Measurements from ENCODE around the gene AMH.

AMH gene

GRCh38 chr19:2288818-2289713 lies 39.9 kb downstream of the AMH start:
- Histone ChIP-seq H3K36me3 (ENCODE audit: insufficient read depth, low read length) (no peaks in the 10 kb centered on the region), H3F3A (ENCODE audit: low read depth) (no peaks in the 10 kb centered on the region), H3K79me2 (ENCODE audit: insufficient read depth, low read length) (no peaks in the 10 kb centered on the region), H3K9me2 (replicated peaks; ENCODE audit: low read depth, low read length) (no peaks in the 10 kb centered on the region), H3K27me3 (ENCODE audit: insufficient read depth, low read length, poor library complexity, severe bottlenecking) (no peaks in the 10 kb centered on the region), H3K4me1 (ENCODE audit: insufficient read depth, low read length, poor library complexity, severe bottlenecking) (peaks cover 5% of the 10 kb centered on the region), H3K9me3 (ENCODE audit: insufficient read depth, low read depth, low read length) (no peaks in the 10 kb centered on the region), H4K20me1 (ENCODE audit: insufficient read depth, low read length, poor library complexity, severe bottlenecking) (no peaks in the 10 kb centered on the region), H3K9ac (ENCODE audit: low read depth, low read length, poor library complexity, severe bottlenecking) (no peak overlapping the region), H2AFZ (ENCODE audit: low read length) (no peak overlapping the region), H3K4me3 (ENCODE audit: low read length, poor library complexity, severe bottlenecking) (no peak overlapping the region), H3K4me2 (ENCODE audit: low read depth, low read length, poor library complexity, severe bottlenecking) (no peak overlapping the region)
- TF ChIP-seq CTCF (conservative IDR thresholded peaks at IDR 0.05; ENCODE audit: low read length) (no peak), EZH2phosphoT487 (IDR thresholded peaks at IDR 0.05; ENCODE audit: borderline replicate concordance) (no peak)

GRCh38 chr19:2289714-2290435 lies 40.8 kb downstream of the AMH start:
- no peak overlapping the region for H3K4me3 ChIP-seq (ENCODE audit: low read length, poor library complexity, severe bottlenecking)
- H3K9me2 ChIP-seq (replicated peaks; ENCODE audit: low read depth, low read length): no peaks in the 10 kb centered on the region
- H3K4me2 ChIP-seq (ENCODE audit: low read depth, low read length, poor library complexity, severe bottlenecking): no peak overlapping the region
- H3K27me3 ChIP-seq (ENCODE audit: insufficient read depth, low read length, poor library complexity, severe bottlenecking): no peaks in the 10 kb centered on the region
- no peaks in the 10 kb centered on the region for H3K36me3 ChIP-seq (ENCODE audit: insufficient read depth, low read length)
- TF ChIP-seq EZH2phosphoT487 (IDR thresholded peaks at IDR 0.05; ENCODE audit: borderline replicate concordance) (no peak), CTCF (conservative IDR thresholded peaks at IDR 0.05; ENCODE audit: low read length) (no peak)
- no peaks in the 10 kb centered on the region for H3K9me3 ChIP-seq (ENCODE audit: insufficient read depth, low read depth, low read length)
- H3F3A ChIP-seq (ENCODE audit: low read depth): no peaks in the 10 kb centered on the region
- H3K79me2 ChIP-seq (ENCODE audit: insufficient read depth, low read length): no peaks in the 10 kb centered on the region
- no peak overlapping the region for H2AFZ ChIP-seq (ENCODE audit: low read length)
- no peak overlapping the region for H3K9ac ChIP-seq (ENCODE audit: low read depth, low read length, poor library complexity, severe bottlenecking)
- no peaks in the 10 kb centered on the region for H4K20me1 ChIP-seq (ENCODE audit: insufficient read depth, low read length, poor library complexity, severe bottlenecking)
- peaks cover 5% of the 10 kb centered on the region for H3K4me1 ChIP-seq (ENCODE audit: insufficient read depth, low read length, poor library complexity, severe bottlenecking)

- TF ChIP-seq EZH2phosphoT487 (IDR thresholded peaks at IDR 0.05; ENCODE audit: borderline replicate concordance): no peak
- TF ChIP-seq CTCF (conservative IDR thresholded peaks at IDR 0.05; ENCODE audit: low read length): no peak
- no peaks in the 10 kb centered on the region for H4K20me1 ChIP-seq (ENCODE audit: insufficient read depth, low read length, poor library complexity, severe bottlenecking)
- no peak overlapping the region for H3K4me2 ChIP-seq (ENCODE audit: low read depth, low read length, poor library complexity, severe bottlenecking)
- no peaks in the 10 kb centered on the region for H3K9me2 ChIP-seq (replicated peaks; ENCODE audit: low read depth, low read length)
- H3K27me3 ChIP-seq (ENCODE audit: insufficient read depth, low read length, poor library complexity, severe bottlenecking): no peaks in the 10 kb centered on the region
- H3K4me3 ChIP-seq (ENCODE audit: low read length, poor library complexity, severe bottlenecking): no peak overlapping the region
- no peaks in the 10 kb centered on the region for H3K9me3 ChIP-seq (ENCODE audit: insufficient read depth, low read depth, low read length)
- H3F3A ChIP-seq (ENCODE audit: low read depth): no peaks in the 10 kb centered on the region
- H2AFZ ChIP-seq (ENCODE audit: low read length): no peak overlapping the region
- peaks cover 5% of the 10 kb centered on the region for H3K4me1 ChIP-seq (ENCODE audit: insufficient read depth, low read length, poor library complexity, severe bottlenecking)
- H3K9ac ChIP-seq (ENCODE audit: low read depth, low read length, poor library complexity, severe bottlenecking): no peak overlapping the region
- no peaks in the 10 kb centered on the region for H3K79me2 ChIP-seq (ENCODE audit: insufficient read depth, low read length)
- no peaks in the 10 kb centered on the region for H3K36me3 ChIP-seq (ENCODE audit: insufficient read depth, low read length)
These were observed 41.5 kb downstream of the AMH start for GRCh38 chr19:2290441-2291184.

All from Loucy (cell line).